Suprapubic skin (tissue), 4 donors: ENCODE measurements around the gene ACACB.

Source experiments
- CTCF ChIP-seq, 2 donors: fragments of 200-600 bp in 1 of 2; fragments of 450-650 bp in 1 of 2; sonication (generic) in 1 of 2; IDR thresholded peaks; one replicate each; pipeline ENCODE4 v1.5.1; 2016 to 2019; ENCODE audit warnings: antibody characterized with exemption in 2 of 2, mild to moderate bottlenecking in 1 of 2, moderate library complexity in 1 of 2
- EP300 ChIP-seq: sonication (generic); formaldehyde crosslinking; IDR thresholded peaks from one replicate; pipeline ENCODE4 v1.6.1; 2017; ENCODE audit warnings: antibody characterized with exemption
- POLR2A ChIP-seq, 2 donors: fragments of 450-650 bp; IDR thresholded peaks; one replicate each; pipeline ENCODE4 v1.6.1; 2017; ENCODE audit warnings: antibody characterized with exemption in 2 of 2, mild to moderate bottlenecking in 2 of 2, moderate library complexity in 2 of 2
- POLR2AphosphoS5 ChIP-seq, 3 donors: sonication (generic); formaldehyde crosslinking; IDR thresholded peaks; one replicate each; pipeline ENCODE4 v1.6.1; 2017; ENCODE audit warnings: antibody characterized with exemption in 3 of 3

- no peak for TF ChIP-seq CTCF (IDR thresholded peaks at IDR 0.05)
- TF ChIP-seq POLR2A (IDR thresholded peaks at IDR 0.05): no peak
- no peak for TF ChIP-seq POLR2AphosphoS5 (IDR thresholded peaks at IDR 0.05)
- TF ChIP-seq EP300: no peak
Observed at GRCh38 chr12:109261939-109262338, 145.6 kb downstream of the ACACB start.
